Measurements from ENCODE around the gene ACSM2B.
"Not testable (repeated sequence)": the region's sequence is repeated elsewhere in the genome, so short reads cannot be mapped to it uniquely, and the experiment has no call there.

ACSM2B gene

DNA sequence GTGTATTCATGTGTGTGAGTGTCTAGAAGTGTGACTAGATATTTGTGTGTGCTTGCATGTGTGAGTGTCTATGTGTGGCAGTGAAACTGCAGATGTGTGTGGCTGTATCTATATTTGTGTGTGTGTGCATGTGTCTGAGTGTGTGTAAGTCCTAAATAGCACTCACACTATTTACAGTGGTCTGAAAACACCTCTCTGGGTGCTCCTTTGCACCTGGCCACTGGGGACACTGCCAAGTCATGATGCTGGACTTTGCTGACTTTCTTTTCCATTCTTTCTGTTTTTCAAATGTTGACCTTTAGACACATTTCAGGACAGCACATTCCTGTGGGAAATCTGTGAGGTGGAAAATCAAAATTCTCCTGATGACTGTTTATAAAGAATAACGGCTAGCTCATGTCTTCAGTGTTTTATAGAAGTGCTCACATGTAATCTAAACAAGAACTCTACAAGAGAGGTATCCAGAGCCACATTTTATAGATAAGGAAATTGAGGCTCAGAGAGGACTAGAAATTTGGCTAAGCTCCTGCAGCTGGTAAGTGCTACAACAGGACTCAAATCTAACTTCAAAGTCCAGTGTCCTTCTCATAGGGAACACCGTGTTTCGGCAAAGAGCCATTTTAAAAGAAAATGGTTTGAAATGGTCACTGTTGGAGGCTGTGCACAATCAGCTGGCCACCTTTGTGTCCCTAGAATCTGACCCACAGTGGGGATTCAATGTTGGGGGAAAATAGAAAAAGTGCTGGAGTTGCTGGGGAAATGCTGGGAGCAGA, 4.5 kb upstream of the ACSM2B start:
- DNase-seq (ENCODE audit: low read depth in 1 of 2, low spot score in 1 of 2); H3K27ac ChIP-seq (replicated peaks); H3K4me3 ChIP-seq (replicated peaks; ENCODE audit: insufficient read depth, low read length); H3K27me3 ChIP-seq (ENCODE audit: insufficient read depth, poor library complexity, severe bottlenecking): not testable (repeated sequence)

DNA sequence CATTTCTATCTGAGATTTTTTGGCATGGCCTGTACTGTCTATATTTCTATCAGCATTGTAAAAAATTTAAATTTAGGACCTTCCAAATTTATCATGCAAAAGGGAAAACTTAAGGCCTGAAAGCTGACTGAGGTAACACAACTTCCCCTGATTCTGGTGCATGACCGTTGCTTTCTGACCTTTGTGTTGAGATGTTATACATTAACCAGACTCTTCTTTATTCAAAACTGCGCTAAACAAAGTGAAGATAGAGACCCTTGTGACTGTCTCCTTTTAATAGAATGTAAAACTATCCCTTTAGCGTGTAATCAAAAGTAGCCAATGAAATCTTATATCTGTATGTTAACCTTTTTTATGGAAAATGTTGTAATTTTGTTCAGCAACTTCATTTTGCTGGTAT, 1.9 kb upstream of the ACSM2B start:
- not testable (repeated sequence) for H3K27me3 ChIP-seq (ENCODE audit: insufficient read depth, poor library complexity, severe bottlenecking); H3K4me3 ChIP-seq (replicated peaks; ENCODE audit: insufficient read depth, low read length); DNase-seq (ENCODE audit: low read depth in 1 of 2, low spot score in 1 of 2); H3K27ac ChIP-seq (replicated peaks)

GRCh38 chr16:20569117-20569651, 7.0 kb downstream of the ACSM2B start:
- H3K4me3 ChIP-seq (replicated peaks; ENCODE audit: insufficient read depth, low read length); H3K27ac ChIP-seq (replicated peaks); DNase-seq (ENCODE audit: low read depth in 1 of 2, low spot score in 1 of 2); H3K27me3 ChIP-seq (ENCODE audit: insufficient read depth, poor library complexity, severe bottlenecking): not testable (repeated sequence)

DNA sequence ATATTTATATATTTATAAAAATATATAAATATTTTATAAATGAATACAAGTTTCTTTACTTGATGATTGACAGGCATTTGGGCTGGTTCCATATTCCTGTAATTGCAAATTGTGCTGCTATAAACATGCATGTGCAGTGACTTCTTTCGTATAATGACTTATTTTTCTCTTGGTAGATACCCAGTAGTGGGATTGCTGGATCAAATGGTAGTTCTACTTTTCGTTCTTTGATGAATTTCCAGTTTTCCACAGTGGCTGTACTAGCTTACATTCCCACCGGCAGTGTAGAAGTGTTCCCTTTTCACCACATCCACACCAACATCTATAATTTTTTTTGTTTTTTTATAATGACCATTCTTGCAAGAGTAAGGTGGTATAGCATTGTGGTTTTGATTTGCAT, 7.8 kb downstream of the ACSM2B start:
- DNase-seq (ENCODE audit: low read depth in 1 of 2, low spot score in 1 of 2): no peak
- Histone ChIP-seq H3K4me3 (replicated peaks; ENCODE audit: insufficient read depth, low read length) (no peak overlapping the region), H3K27ac (replicated peaks) (no peak overlapping the region), H3K27me3 (ENCODE audit: insufficient read depth, poor library complexity, severe bottlenecking) (no peaks in the 10 kb centered on the region)
- TF ChIP-seq POLR2AphosphoS5 (IDR thresholded peaks at IDR 0.05; ENCODE audit: low read depth) (no peak), GABPA (IDR thresholded peaks at IDR 0.05; ENCODE audit: low read depth) (no peak), REST (IDR thresholded peaks at IDR 0.05; ENCODE audit: insufficient replicate concordance, low read depth) (no peak)

GRCh38 chr16:20566864-20567263, 9.3 kb downstream of the ACSM2B start:
- TF ChIP-seq, protein P1, sequence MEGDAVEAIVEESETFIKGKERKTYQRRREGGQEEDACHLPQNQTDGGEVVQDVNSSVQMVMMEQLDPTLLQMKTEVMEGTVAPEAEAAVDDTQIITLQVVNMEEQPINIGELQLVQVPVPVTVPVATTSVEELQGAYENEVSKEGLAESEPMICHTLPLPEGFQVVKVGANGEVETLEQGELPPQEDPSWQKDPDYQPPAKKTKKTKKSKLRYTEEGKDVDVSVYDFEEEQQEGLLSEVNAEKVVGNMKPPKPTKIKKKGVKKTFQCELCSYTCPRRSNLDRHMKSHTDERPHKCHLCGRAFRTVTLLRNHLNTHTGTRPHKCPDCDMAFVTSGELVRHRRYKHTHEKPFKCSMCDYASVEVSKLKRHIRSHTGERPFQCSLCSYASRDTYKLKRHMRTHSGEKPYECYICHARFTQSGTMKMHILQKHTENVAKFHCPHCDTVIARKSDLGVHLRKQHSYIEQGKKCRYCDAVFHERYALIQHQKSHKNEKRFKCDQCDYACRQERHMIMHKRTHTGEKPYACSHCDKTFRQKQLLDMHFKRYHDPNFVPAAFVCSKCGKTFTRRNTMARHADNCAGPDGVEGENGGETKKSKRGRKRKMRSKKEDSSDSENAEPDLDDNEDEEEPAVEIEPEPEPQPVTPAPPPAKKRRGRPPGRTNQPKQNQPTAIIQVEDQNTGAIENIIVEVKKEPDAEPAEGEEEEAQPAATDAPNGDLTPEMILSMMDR (IDR thresholded peaks at IDR 0.05; ENCODE audit: insufficient read depth, low read length): no peak
- no peak for TF ChIP-seq GABPA (IDR thresholded peaks at IDR 0.05; ENCODE audit: low read depth)
- no peak for TF ChIP-seq SPI1 (IDR thresholded peaks at IDR 0.05; ENCODE audit: borderline replicate concordance, low read depth)
- no peak for TF ChIP-seq POLR2AphosphoS5 (IDR thresholded peaks at IDR 0.05; ENCODE audit: low read depth)
- H3K27me3 ChIP-seq (ENCODE audit: insufficient read depth, poor library complexity, severe bottlenecking): no peaks in the 10 kb centered on the region
- H3K27ac ChIP-seq (replicated peaks): no peak overlapping the region
- DNase-seq (ENCODE audit: low read depth in 1 of 2, low spot score in 1 of 2): no peak
- no peak overlapping the region for H3K4me3 ChIP-seq (replicated peaks; ENCODE audit: insufficient read depth, low read length)

- not testable (repeated sequence) for DNase-seq (ENCODE audit: low read depth in 1 of 2, low spot score in 1 of 2); H3K27ac ChIP-seq (replicated peaks); H3K4me3 ChIP-seq (replicated peaks; ENCODE audit: insufficient read depth, low read length); H3K27me3 ChIP-seq (ENCODE audit: insufficient read depth, poor library complexity, severe bottlenecking)
Observed at GRCh38 chr16:20565334-20565733, 10.8 kb downstream of the ACSM2B start.

- not testable (repeated sequence) for DNase-seq (ENCODE audit: low read depth in 1 of 2, low spot score in 1 of 2); H3K27ac ChIP-seq (replicated peaks); H3K27me3 ChIP-seq (ENCODE audit: insufficient read depth, poor library complexity, severe bottlenecking); H3K4me3 ChIP-seq (replicated peaks; ENCODE audit: insufficient read depth, low read length)
Observed at GRCh38 chr16:20564218-20564617, 11.9 kb downstream of the ACSM2B start.

DNA sequence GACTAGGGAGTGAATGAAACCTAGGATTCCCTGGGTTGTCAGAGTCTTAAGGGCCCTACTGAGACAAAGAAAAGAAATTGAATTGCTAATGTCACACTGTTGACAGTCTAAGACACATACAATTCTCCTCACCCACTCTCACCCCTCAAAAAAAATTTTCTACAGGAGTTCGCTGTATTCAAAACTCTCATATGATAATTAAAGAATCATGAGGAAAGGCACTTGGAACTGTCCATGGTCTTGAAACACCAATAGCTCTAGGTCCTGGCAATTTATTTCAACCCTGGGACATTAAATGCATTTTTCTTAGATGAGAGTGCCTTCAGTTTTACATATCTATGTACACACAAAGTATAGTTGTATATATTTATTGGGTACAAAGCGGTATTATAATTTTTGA, 20.5 kb downstream of the ACSM2B start:
- not testable (repeated sequence) for H3K27me3 ChIP-seq (ENCODE audit: insufficient read depth, poor library complexity, severe bottlenecking); DNase-seq (ENCODE audit: low read depth in 1 of 2, low spot score in 1 of 2); H3K27ac ChIP-seq (replicated peaks); H3K4me3 ChIP-seq (replicated peaks; ENCODE audit: insufficient read depth, low read length)
- TF ChIP-seq REST (IDR thresholded peaks at IDR 0.05; ENCODE audit: insufficient replicate concordance, low read depth): peak; percentile 86

GRCh38 chr16:20554689-20555088, 21.5 kb downstream of the ACSM2B start:
- not testable (repeated sequence) for H3K27me3 ChIP-seq (ENCODE audit: insufficient read depth, poor library complexity, severe bottlenecking); H3K27ac ChIP-seq (replicated peaks); DNase-seq (ENCODE audit: low read depth in 1 of 2, low spot score in 1 of 2); H3K4me3 ChIP-seq (replicated peaks; ENCODE audit: insufficient read depth, low read length)

DNA sequence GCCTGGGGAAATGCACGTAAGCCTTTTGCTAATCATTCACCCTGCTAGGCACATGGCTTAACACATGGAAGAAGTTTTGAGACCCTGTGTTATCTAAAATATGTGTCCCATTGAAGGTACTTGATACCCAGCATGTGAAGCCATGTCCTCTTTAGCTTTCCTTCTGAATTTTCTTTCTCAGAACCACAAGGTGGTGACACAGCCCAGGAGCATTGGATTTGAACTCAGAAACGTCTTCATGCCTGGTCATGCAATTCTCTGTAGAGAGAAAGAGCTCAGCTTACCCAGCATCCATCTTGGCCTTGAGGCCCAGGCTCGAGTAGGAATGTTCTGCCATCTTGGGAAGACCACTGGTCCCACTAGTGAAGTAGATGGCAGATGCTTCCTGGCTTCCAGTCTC, 22.7 kb downstream of the ACSM2B start:
- DNase-seq (ENCODE audit: low read depth in 1 of 2, low spot score in 1 of 2); H3K4me3 ChIP-seq (replicated peaks; ENCODE audit: insufficient read depth, low read length); H3K27ac ChIP-seq (replicated peaks); H3K27me3 ChIP-seq (ENCODE audit: insufficient read depth, poor library complexity, severe bottlenecking): not testable (repeated sequence)

Measured in HL-60 (cell line).